Right lobe of liver (tissue), 6 donors: ENCODE data around the gene TNRC18. TPM values are rescaled to one million over a fixed set of nuclear protein-coding genes. Genes with fewer than 3 reads are reported as not detected.

Experiments used
- ATAC-seq, 4 donors: fragments of 200-7000 bp; cut with Tn5 transposase; one replicate each; pipeline ENCODE4 v1.9.1; 2020; ENCODE audit warnings: mild to moderate bottlenecking in 4 of 4, moderate library complexity in 4 of 4
- DNase-seq, 3 donors: peaks; one replicate each; pipeline ENCODE4 v3.0.0-alpha.2; 2020
- H3K27ac ChIP-seq, 3 donors: fragments of 200-600 bp; one replicate each; pipeline ENCODE4 v1.8.0; 2022
- H3K27me3 ChIP-seq, 2 donors: fragments of 200-600 bp; one replicate each; pipeline ENCODE4 v1.8.0; 2022
- H3K36me3 ChIP-seq, 4 donors: fragments of 200-600 bp; sonication (generic) in 1 of 4; one replicate each; pipeline versions ENCODE4 v1.5.1 to v1.8.0; 2017 to 2022; ENCODE audit warnings: control low read depth in 1 of 4
- H3K4me1 ChIP-seq, 4 donors: fragments of 200-600 bp; sonication (generic) in 1 of 4; one replicate each; pipeline versions ENCODE4 v1.5.1 to v1.8.0; 2017 to 2022; ENCODE audit warnings: control low read depth in 1 of 4
- H3K4me3 ChIP-seq, 3 donors: fragments of 200-600 bp; one replicate each; pipeline ENCODE4 v1.8.0; 2022
- H3K9me3 ChIP-seq, 4 donors: fragments of 200-600 bp; sonication (generic) in 1 of 4; one replicate each; pipeline versions ENCODE4 v1.5.1 to v1.8.0; 2017 to 2022; ENCODE audit warnings: control low read depth in 1 of 4
- POLR2A ChIP-seq: fragments of 450-650 bp; IDR thresholded peaks from one replicate; pipeline ENCODE4 v1.6.1; 2017; ENCODE audit warnings: antibody characterized with exemption, mild to moderate bottlenecking
- WGBS: methylation state at CpG from one replicate; pipeline ENCODE4 v1.1.6; 2018; ENCODE audit warnings: low coverage, low lambda C conversion rate; ENCODE audit not compliant: insufficient coverage; ENCODE audit errors: missing lambda C conversion rate; 5-methylcytosine and 5-hydroxymethylcytosine counted together
- intact Hi-C, 2 donors: fragments of 100-400 bp; cut with DNase I; formaldehyde crosslinking; loops; one replicate each; pipeline versions ENCODE4 v1.11.2 to v1.14.1; 2022
- total RNA-seq, 6 experiments: library from RNA; depleted of rRNA in 2 of 6; stranded (reverse); fragments of >200 nt in 2 of 6; fragmentation: NEBNext Ultra II Directional in 3 of 6; extraction: Animal tissue kit (Norgen Biotek cat#: 25700) in 3 of 6; gene quantifications; one replicate each; pipeline versions ENCODE4 v1.1.0 to v1.2.4, GENCODE V29; 2016 to 2023
- TF ChIP-seq, protein P1 (sequence below), 4 donors: fragments of 200-600 bp in 3 of 4; fragments of 450-650 bp in 1 of 4; IDR thresholded peaks; one replicate each; pipeline versions ENCODE4 v1.5.1 to v1.8.0; 2016 to 2022; ENCODE audit warnings: antibody characterized with exemption in 4 of 4, mild to moderate bottlenecking in 2 of 4
- donor health status: DM: no; HTN: yes; CAD: no.
- donor health status: DM: no; HTN: no; CAD: no.
- donor health status: DM: no; HTN: no; CAD: no.
- donor health status: DM: no; HTN: yes; CAD: no.
- donor health status: DM: no; HTN: yes; CAD: no.

The TNRC18 gene
- total RNA-seq, 6 experiments from 2014 or later: 27.0 to 36.9 (median 30.5) TPM

GRCh38 chr7:5420881-5421713, 2.5 kb downstream of the TNRC18 start:
- Histone ChIP-seq H3K27ac (peak overlapping the region; percentile 98 to 99 (median 99)), H3K4me3 (peak overlapping the region; percentile 83 to 87 (median 83)), H3K27me3 (no peaks in the 10 kb centered on the region), H3K36me3 (no peaks in the 10 kb centered on the region), H3K4me1 (peaks cover 0 to 21% (median 9%) of the 10 kb centered on the region in 4 donors), H3K9me3 (no peaks in the 10 kb centered on the region)
- no peak for ATAC-seq
- peak; percentile 53 to 76 (median 57) for DNase-seq
- intact Hi-C loops: no loop called here
- TF ChIP-seq, protein P1, sequence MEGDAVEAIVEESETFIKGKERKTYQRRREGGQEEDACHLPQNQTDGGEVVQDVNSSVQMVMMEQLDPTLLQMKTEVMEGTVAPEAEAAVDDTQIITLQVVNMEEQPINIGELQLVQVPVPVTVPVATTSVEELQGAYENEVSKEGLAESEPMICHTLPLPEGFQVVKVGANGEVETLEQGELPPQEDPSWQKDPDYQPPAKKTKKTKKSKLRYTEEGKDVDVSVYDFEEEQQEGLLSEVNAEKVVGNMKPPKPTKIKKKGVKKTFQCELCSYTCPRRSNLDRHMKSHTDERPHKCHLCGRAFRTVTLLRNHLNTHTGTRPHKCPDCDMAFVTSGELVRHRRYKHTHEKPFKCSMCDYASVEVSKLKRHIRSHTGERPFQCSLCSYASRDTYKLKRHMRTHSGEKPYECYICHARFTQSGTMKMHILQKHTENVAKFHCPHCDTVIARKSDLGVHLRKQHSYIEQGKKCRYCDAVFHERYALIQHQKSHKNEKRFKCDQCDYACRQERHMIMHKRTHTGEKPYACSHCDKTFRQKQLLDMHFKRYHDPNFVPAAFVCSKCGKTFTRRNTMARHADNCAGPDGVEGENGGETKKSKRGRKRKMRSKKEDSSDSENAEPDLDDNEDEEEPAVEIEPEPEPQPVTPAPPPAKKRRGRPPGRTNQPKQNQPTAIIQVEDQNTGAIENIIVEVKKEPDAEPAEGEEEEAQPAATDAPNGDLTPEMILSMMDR (IDR thresholded peaks at IDR 0.05): no peak
- TF ChIP-seq POLR2A: no peak
- WGBS: 0% methylated on average over 17 of the region's 93 CpGs

GRCh38 chr7:5420067-5420880, 3.4 kb downstream of the TNRC18 start:
- 0% methylated on average over 1 of the region's 85 CpGs for WGBS
- Histone ChIP-seq H3K4me3 (peak overlapping the region; percentile 83 to 87 (median 83)), H3K9me3 (no peaks in the 10 kb centered on the region), H3K27me3 (no peaks in the 10 kb centered on the region), H3K36me3 (no peaks in the 10 kb centered on the region), H3K27ac (peak overlapping the region; percentile 78 to 99 (median 98)), H3K4me1 (peaks cover 0 to 21% (median 9%) of the 10 kb centered on the region in 4 donors)
- intact Hi-C loops: no loop called here
- TF ChIP-seq, protein P1 (IDR thresholded peaks at IDR 0.05): no peak
- no peak for TF ChIP-seq POLR2A
- peak; percentile 54 to 70 (median 62) for DNase-seq
- peak in 3 of 4 donors; percentile 1 to 3 (median 2) for ATAC-seq

DNA sequence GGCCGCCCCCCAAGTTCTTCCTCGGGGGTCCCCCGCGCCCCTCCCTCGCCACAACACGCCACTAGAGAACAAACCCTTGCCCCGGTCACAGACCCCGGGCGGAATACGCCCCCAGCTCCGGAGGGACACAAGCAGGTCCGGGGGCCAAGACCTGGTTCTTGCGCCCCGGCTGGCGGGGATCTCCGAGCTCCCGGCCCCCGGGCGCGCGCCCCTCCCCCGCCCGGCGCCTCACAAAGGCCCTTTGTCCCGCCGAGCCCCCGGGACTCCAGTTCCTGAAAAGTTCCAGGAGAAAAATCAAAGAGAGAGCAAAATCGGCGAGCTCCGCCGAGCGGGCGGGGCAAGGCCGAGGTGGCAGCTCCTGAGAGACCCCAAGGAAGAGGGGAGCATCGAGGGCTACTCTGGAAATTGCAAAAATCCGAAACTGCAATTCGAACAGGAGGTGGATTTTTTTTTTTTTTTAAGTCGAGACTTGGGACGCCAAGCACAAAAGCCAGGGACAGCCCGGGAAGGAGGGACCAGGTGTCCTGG, 4.0 kb downstream of the TNRC18 start:
- 1% methylated on average over 24 of the region's 40 CpGs for WGBS
- H3K9me3 ChIP-seq: no peaks in the 10 kb centered on the region
- DNase-seq: peak in 1 of 3 donors; percentile 38
- peak overlapping the region; percentile 78 to 99 (median 98) for H3K27ac ChIP-seq
- no peaks in the 10 kb centered on the region for H3K36me3 ChIP-seq
- no peak for ATAC-seq
- H3K4me1 ChIP-seq: peaks cover 0 to 21% (median 9%) of the 10 kb centered on the region in 4 donors
- H3K4me3 ChIP-seq: peak overlapping the region; percentile 83 to 87 (median 83)
- intact Hi-C loops: no loop called here
- H3K27me3 ChIP-seq: no peaks in the 10 kb centered on the region
- TF ChIP-seq, protein P1 (IDR thresholded peaks at IDR 0.05): no peak
- no peak for TF ChIP-seq POLR2A

DNA sequence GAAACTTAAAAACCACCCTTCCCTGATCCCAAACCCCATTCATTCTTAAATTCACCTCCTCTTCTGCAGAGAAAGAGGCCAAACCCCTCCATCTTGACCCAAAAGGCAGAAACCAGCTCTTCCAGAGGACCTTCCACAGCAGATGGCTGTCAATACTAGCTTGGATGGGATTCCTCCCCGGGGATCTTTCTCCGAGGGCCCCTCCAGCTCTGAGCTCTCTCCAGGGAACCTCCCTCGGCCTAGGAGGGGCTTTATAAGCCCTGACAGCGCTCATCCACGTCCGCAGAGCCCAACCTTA, 5.4 kb downstream of the TNRC18 start:
- ATAC-seq (no peak), DNase-seq (no peak)
- Histone ChIP-seq H3K27ac (peak overlapping the region in 2 of 3 donors; percentile 54 to 99), H3K36me3 (no peaks in the 10 kb centered on the region), H3K4me3 (peak overlapping the region in 2 of 3 donors; percentile 83), H3K4me1 (peaks cover 0 to 21% (median 9%) of the 10 kb centered on the region in 4 donors), H3K9me3 (no peaks in the 10 kb centered on the region), H3K27me3 (no peaks in the 10 kb centered on the region)
- 25% methylated on average over 5 of the region's 6 CpGs for WGBS
- TF ChIP-seq, protein P1 (IDR thresholded peaks at IDR 0.05): no peak
- TF ChIP-seq POLR2A: no peak
- intact Hi-C loops: no loop called here
